Stimulated activated CD8-positive, alpha-beta memory T cell treated with anti-CD3 and anti-CD28 coated beads, Interleukin-4, amount 100 ng/mL, for 24 hours (primary cell): ENCODE results near the gene STRAP.
"Not testable (repeated sequence)": the region's sequence is repeated elsewhere in the genome, so short reads cannot be mapped to it uniquely, and the experiment has no call there.

Experiments used
- DNase-seq: peaks from one replicate; pipeline ENCODE4 v3.0.0-alpha.2; 2020; ENCODE audit warnings: low read depth

The STRAP gene

GRCh38 chr12:15928346-15928745, 46.2 kb downstream of the STRAP start:
- DNase-seq: no peak

- no peak for DNase-seq
Observed at GRCh38 chr12:15928870-15929571, 46.8 kb downstream of the STRAP start.

- no peak for DNase-seq
Observed at GRCh38 chr12:15931590-15932053, 49.4 kb downstream of the STRAP start.

- DNase-seq: no peak
Observed at GRCh38 chr12:15932327-15932726, 50.1 kb downstream of the STRAP start.

- DNase-seq: no peak
Observed at GRCh38 chr12:15932971-15933370, 50.8 kb downstream of the STRAP start.

- no peak for DNase-seq
Observed at GRCh38 chr12:15933751-15934150, 51.6 kb downstream of the STRAP start.

- no peak for DNase-seq
Observed at GRCh38 chr12:15936751-15937150, 54.6 kb downstream of the STRAP start.

- no peak for DNase-seq
Observed at GRCh38 chr12:15937902-15938301, 55.7 kb downstream of the STRAP start.

GRCh38 chr12:15939111-15939510, 56.9 kb downstream of the STRAP start:
- DNase-seq: no peak

GRCh38 chr12:15942475-15942874, 60.3 kb downstream of the STRAP start:
- DNase-seq: no peak

GRCh38 chr12:15943519-15943918, 61.3 kb downstream of the STRAP start:
- DNase-seq: not testable (repeated sequence)

GRCh38 chr12:15948461-15948860, 66.3 kb downstream of the STRAP start:
- not testable (repeated sequence) for DNase-seq
